Measurements from ENCODE around the gene KLHL33.

Gene KLHL33

GRCh38 chr14:20376071-20376588 is 59.8 kb downstream of the KLHL33 start:
- DNase-seq (ENCODE audit: low spot score): no peak

Small RNAs within 50 kb of the gene (small RNA-seq; reads per million reads assigned to genes)
- gene RNA5SP382: 0.05 to 1.6 reads per million in 2 experiments

Data from SK-N-DZ (cell line).